ENCODE results near the gene LAMP2.

- TF ChIP-seq CTCF (conservative IDR thresholded peaks at IDR 0.05) = no peak
- no peak for TF ChIP-seq ZFX (IDR thresholded peaks at IDR 0.05)
Measured at GRCh38 chrX:120512222-120512621, 43.1 kb upstream of the LAMP2 start.
